ENCODE data around the gene CCDC167.
"Not testable (repeated sequence)": the region's sequence is repeated elsewhere in the genome, so short reads cannot be mapped to it uniquely, and the experiment has no call there.

Gene CCDC167

DNA sequence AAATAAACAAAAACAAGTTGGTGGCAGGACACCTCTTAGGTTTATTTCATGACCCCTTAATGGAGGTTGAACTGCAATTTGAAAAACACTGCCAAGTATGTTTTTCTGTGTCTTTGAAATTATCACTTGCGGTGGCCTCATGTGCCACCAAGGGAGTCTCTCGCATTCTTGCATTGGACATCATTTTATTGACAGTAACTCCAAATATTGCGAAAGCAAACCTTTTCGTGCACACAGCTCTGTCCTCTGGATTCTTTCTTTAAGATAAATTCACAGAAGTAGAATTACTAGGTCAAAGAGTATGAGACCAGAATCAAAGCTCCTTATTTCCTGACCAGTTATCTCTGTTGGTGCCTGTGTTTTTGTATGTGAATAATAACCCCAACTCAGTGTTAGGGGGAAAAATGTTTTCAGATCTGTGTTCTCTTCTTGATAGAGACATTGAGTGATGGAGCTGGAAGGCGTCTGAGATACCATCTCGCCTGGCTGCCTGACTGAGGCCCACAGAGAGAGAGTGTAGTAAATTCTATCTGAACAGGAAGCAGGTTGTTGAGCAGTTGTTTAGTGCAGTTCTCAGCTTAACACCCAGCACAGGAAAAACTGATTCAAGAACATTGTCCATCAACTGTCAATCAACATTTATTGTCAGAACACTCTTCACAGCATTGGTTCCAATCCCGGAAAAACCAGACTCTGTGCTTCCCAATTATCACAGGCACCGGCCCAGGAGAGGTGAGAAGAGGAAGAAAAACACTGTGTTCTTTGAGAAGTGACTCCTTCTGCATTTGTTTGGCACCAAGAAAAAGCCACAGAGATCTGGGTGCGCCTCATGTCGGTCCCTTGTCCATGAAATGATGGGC is 2.2 kb upstream of the CCDC167 start:
- Histone ChIP-seq H3K9me3 (ENCODE audit: insufficient read depth, low read depth, low read length) (no peaks in the 10 kb centered on the region), H4K12ac (ENCODE audit: low read depth, low read length) (no peak overlapping the region), H2AK5ac (ENCODE audit: low read length) (no peak overlapping the region), H2AFZ (ENCODE audit: insufficient read depth, low read length, poor library complexity) (no peak overlapping the region), H3K27ac (ENCODE audit: low read depth, low read length) (no peak overlapping the region), H3K27me3 (ENCODE audit: insufficient read depth, low read length) (no peaks in the 10 kb centered on the region), H3K36me3 (ENCODE audit: control insufficient read depth in 1 of 2, insufficient read depth in 2 of 2, low read length in 2 of 2) (no peaks in the 10 kb centered on the region), H3K14ac (ENCODE audit: low read length) (no peak overlapping the region), H3K4ac (ENCODE audit: low read depth, low read length) (no peak overlapping the region), H4K8ac (ENCODE audit: low read depth, low read length) (no peak overlapping the region), H3K4me3 (ENCODE audit: low read depth, low read length) (no peak overlapping the region), H2BK5ac (ENCODE audit: low read depth, low read length, poor library complexity) (no peak overlapping the region), H3K79me1 (ENCODE audit: low read length) (no peaks in the 10 kb centered on the region), H3K79me2 (ENCODE audit: control insufficient read depth, insufficient read depth, low read length, poor library complexity) (peaks cover 4% of the 10 kb centered on the region), H3K4me2 (ENCODE audit: low read length) (no peak overlapping the region), H3K9ac (ENCODE audit: low read length) (no peak overlapping the region), H4K91ac (ENCODE audit: low read depth, low read length) (no peak overlapping the region), H2BK120ac (ENCODE audit: insufficient read depth, low read length, poor library complexity) (no peak overlapping the region), H3K18ac (ENCODE audit: low read length) (no peak overlapping the region), H2BK12ac (ENCODE audit: low read length) (no peak overlapping the region), H3K23ac (ENCODE audit: low read length) (no peak overlapping the region), H3K4me1 (ENCODE audit: control insufficient read depth in 1 of 2, insufficient read depth in 2 of 2, low read length in 2 of 2) (peaks cover 3% of the 10 kb centered on the region in 2 experiments)
- DNase-seq: no peak
- WGBS (ENCODE audit: extremely low coverage, insufficient coverage, insufficient read length): no CpG with 5 or more reads among the region's 10 CpGs

DNA sequence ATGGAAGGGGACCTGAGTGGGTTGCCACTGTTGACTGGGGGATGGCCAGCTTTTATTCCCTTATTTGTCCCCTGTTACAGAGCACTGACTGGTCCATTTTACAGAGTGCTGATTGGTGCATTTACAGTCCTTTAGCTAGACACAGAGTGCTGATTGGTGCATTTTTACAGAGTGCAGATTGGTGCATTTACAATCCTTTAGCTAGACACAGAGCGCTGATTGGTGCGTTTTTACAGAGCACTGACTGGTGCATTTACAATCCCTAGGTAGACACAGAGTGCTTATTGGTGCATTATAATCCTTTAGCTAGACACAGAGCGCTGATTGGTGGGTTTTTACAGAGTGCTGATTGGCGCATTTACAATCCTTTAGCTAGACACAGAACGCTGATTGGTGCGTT is 1.2 kb upstream of the CCDC167 start:
- no CpG with 5 or more reads among the region's 6 CpGs for WGBS (ENCODE audit: extremely low coverage, insufficient coverage, insufficient read length)
- H3K4me2 ChIP-seq (ENCODE audit: low read length); H3K79me2 ChIP-seq (ENCODE audit: control insufficient read depth, insufficient read depth, low read length, poor library complexity); H3K18ac ChIP-seq (ENCODE audit: low read length); H3K9me3 ChIP-seq (ENCODE audit: insufficient read depth, low read depth, low read length); H3K27me3 ChIP-seq (ENCODE audit: insufficient read depth, low read length); H3K4me3 ChIP-seq (ENCODE audit: low read depth, low read length); H3K4ac ChIP-seq (ENCODE audit: low read depth, low read length); H3K9ac ChIP-seq (ENCODE audit: low read length); H2BK5ac ChIP-seq (ENCODE audit: low read depth, low read length, poor library complexity); H4K91ac ChIP-seq (ENCODE audit: low read depth, low read length); DNase-seq; H3K36me3 ChIP-seq (ENCODE audit: control insufficient read depth in 1 of 2, insufficient read depth in 2 of 2, low read length in 2 of 2); H3K4me1 ChIP-seq (ENCODE audit: control insufficient read depth in 1 of 2, insufficient read depth in 2 of 2, low read length in 2 of 2); H3K23ac ChIP-seq (ENCODE audit: low read length); H3K27ac ChIP-seq (ENCODE audit: low read depth, low read length); H2BK120ac ChIP-seq (ENCODE audit: insufficient read depth, low read length, poor library complexity); H2AFZ ChIP-seq (ENCODE audit: insufficient read depth, low read length, poor library complexity); H4K8ac ChIP-seq (ENCODE audit: low read depth, low read length); H3K14ac ChIP-seq (ENCODE audit: low read length); H2AK5ac ChIP-seq (ENCODE audit: low read length); H3K79me1 ChIP-seq (ENCODE audit: low read length); H2BK12ac ChIP-seq (ENCODE audit: low read length); H4K12ac ChIP-seq (ENCODE audit: low read depth, low read length): not testable (repeated sequence)

DNA sequence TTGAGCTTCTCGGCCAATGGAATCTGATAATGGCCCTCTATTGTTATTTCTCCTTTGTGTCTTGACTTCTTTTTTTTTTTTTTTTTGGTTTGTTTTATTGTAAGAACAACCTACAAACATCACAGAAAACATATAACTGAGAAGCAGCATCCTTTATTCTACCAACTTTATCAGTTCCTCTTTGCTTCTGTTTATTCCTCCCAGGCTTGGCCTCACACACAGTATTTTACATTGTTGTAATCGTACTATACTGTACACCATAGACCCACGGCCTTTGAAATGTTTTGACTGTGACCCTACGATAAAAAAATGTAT is 558 bp upstream of the CCDC167 start:
- Histone ChIP-seq H2BK5ac (ENCODE audit: low read depth, low read length, poor library complexity) (no peak overlapping the region), H3K79me2 (ENCODE audit: control insufficient read depth, insufficient read depth, low read length, poor library complexity) (peaks cover 4% of the 10 kb centered on the region), H3K79me1 (ENCODE audit: low read length) (no peaks in the 10 kb centered on the region), H3K27ac (ENCODE audit: low read depth, low read length) (no peak overlapping the region), H2AK5ac (ENCODE audit: low read length) (no peak overlapping the region), H2BK12ac (ENCODE audit: low read length) (no peak overlapping the region), H3K18ac (ENCODE audit: low read length) (no peak overlapping the region), H3K36me3 (ENCODE audit: control insufficient read depth in 1 of 2, insufficient read depth in 2 of 2, low read length in 2 of 2) (no peaks in the 10 kb centered on the region), H4K8ac (ENCODE audit: low read depth, low read length) (peak overlapping the region; percentile 57), H3K23ac (ENCODE audit: low read length) (no peak overlapping the region), H3K14ac (ENCODE audit: low read length) (no peak overlapping the region), H3K4me3 (ENCODE audit: low read depth, low read length) (no peak overlapping the region), H3K27me3 (ENCODE audit: insufficient read depth, low read length) (no peaks in the 10 kb centered on the region), H3K9ac (ENCODE audit: low read length) (no peak overlapping the region), H4K91ac (ENCODE audit: low read depth, low read length) (no peak overlapping the region), H3K4ac (ENCODE audit: low read depth, low read length) (no peak overlapping the region), H2AFZ (ENCODE audit: insufficient read depth, low read length, poor library complexity) (peak overlapping the region; percentile 6), H2BK120ac (ENCODE audit: insufficient read depth, low read length, poor library complexity) (no peak overlapping the region), H3K4me2 (ENCODE audit: low read length) (peak overlapping the region; percentile 91), H4K12ac (ENCODE audit: low read depth, low read length) (no peak overlapping the region), H3K4me1 (ENCODE audit: control insufficient read depth in 1 of 2, insufficient read depth in 2 of 2, low read length in 2 of 2) (peaks cover 3% of the 10 kb centered on the region in 2 experiments), H3K9me3 (ENCODE audit: insufficient read depth, low read depth, low read length) (no peaks in the 10 kb centered on the region)
- no CpG with 5 or more reads among the region's 4 CpGs for WGBS (ENCODE audit: extremely low coverage, insufficient coverage, insufficient read length)
- DNase-seq: no peak

DNA sequence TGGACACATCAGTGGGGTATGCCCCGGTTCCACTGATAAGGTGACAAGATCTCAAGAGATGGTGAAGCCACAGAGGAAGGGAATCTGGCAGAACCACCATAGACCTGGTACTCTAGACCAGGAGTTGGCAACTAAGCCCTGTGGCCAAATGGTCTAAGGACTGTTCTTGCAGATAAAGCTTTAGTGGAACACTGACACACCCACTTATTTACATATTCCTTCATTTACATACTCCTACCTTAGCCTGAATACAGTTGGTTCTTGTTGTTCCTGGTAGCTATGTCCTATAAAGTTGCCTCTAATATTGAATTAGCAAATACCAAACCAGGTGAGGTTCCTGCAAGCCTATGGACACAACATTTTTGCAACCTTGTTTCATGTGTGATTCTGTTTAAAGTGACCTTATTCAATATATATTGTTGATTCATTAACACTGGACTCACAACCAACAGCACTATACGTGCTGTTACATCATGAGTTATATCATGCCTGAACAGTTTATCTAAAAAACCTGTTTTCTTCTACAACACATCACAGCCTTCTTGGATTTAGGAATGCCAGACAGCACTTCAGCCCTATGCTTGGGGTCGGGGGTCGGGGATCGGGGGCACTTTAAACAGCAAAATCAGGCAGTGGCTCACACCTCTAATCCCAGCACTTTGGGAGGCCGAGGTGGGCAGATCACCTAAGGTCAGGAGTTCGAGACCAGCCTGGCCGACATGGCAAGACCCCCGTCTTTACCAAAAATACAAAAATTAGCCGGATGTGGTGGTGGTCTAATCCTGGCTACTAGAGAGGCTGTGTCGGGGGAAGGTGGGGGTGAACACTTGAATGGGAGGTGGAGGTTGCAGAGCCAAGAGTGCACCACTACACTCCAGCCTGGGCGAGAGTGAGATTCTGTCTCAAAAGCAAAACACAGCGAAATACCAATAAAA is 2.5 kb downstream of the CCDC167 start:
- Histone ChIP-seq H3K79me2 (ENCODE audit: control insufficient read depth, insufficient read depth, low read length, poor library complexity) (peaks cover 4% of the 10 kb centered on the region), H3K18ac (ENCODE audit: low read length) (no peak overlapping the region), H3K79me1 (ENCODE audit: low read length) (no peaks in the 10 kb centered on the region), H2BK120ac (ENCODE audit: insufficient read depth, low read length, poor library complexity) (no peak overlapping the region), H2BK5ac (ENCODE audit: low read depth, low read length, poor library complexity) (no peak overlapping the region), H3K27ac (ENCODE audit: low read depth, low read length) (no peak overlapping the region), H3K4me1 (ENCODE audit: control insufficient read depth in 1 of 2, insufficient read depth in 2 of 2, low read length in 2 of 2) (peaks cover 3% of the 10 kb centered on the region in 2 experiments), H3K4ac (ENCODE audit: low read depth, low read length) (no peak overlapping the region), H4K12ac (ENCODE audit: low read depth, low read length) (no peak overlapping the region), H3K9me3 (ENCODE audit: insufficient read depth, low read depth, low read length) (no peaks in the 10 kb centered on the region), H3K23ac (ENCODE audit: low read length) (no peak overlapping the region), H4K8ac (ENCODE audit: low read depth, low read length) (no peak overlapping the region), H2BK12ac (ENCODE audit: low read length) (no peak overlapping the region), H3K14ac (ENCODE audit: low read length) (no peak overlapping the region), H2AFZ (ENCODE audit: insufficient read depth, low read length, poor library complexity) (no peak overlapping the region), H3K9ac (ENCODE audit: low read length) (no peak overlapping the region), H3K4me2 (ENCODE audit: low read length) (no peak overlapping the region), H3K4me3 (ENCODE audit: low read depth, low read length) (no peak overlapping the region), H3K36me3 (ENCODE audit: control insufficient read depth in 1 of 2, insufficient read depth in 2 of 2, low read length in 2 of 2) (no peaks in the 10 kb centered on the region), H3K27me3 (ENCODE audit: insufficient read depth, low read length) (no peaks in the 10 kb centered on the region), H4K91ac (ENCODE audit: low read depth, low read length) (no peak overlapping the region), H2AK5ac (ENCODE audit: low read length) (no peak overlapping the region)
- DNase-seq: no peak
- WGBS (ENCODE audit: extremely low coverage, insufficient coverage, insufficient read length): no CpG with 5 or more reads among the region's 13 CpGs

All from trophoblast cell (in vitro differentiated cells and primary cell).